ENCODE measurements around the gene TSHZ2.

The TSHZ2 gene

GRCh38 chr20:52945862-52946522 lies 26.2 kb upstream of the TSHZ2 start:
- H3K9ac ChIP-seq (ENCODE audit: low read length): no peak overlapping the region
- no peak overlapping the region for H3K4me3 ChIP-seq (ENCODE audit: low read depth, low read length, poor library complexity, severe bottlenecking)
- no peaks in the 10 kb centered on the region for H3K36me3 ChIP-seq (ENCODE audit: insufficient read depth, low read length)
- no peaks in the 10 kb centered on the region for H4K20me1 ChIP-seq (ENCODE audit: insufficient read depth, low read length)
- no peak for TF ChIP-seq EZH2 (IDR thresholded peaks at IDR 0.05; ENCODE audit: borderline replicate concordance, low read length)
- TF ChIP-seq CTCF (IDR thresholded peaks at IDR 0.05; ENCODE audit: low read length): no peak
- no peak overlapping the region for H3K27ac ChIP-seq (ENCODE audit: low read depth, low read length, poor library complexity, severe bottlenecking)
- no peaks in the 10 kb centered on the region for H3K9me3 ChIP-seq (ENCODE audit: low read length)
- H3K9me2 ChIP-seq (ENCODE audit: low read depth, low read length): no peaks in the 10 kb centered on the region
- no peaks in the 10 kb centered on the region for H3F3A ChIP-seq (ENCODE audit: insufficient read depth, low read length)
- H3K4me1 ChIP-seq (ENCODE audit: insufficient read depth, low read length, severe bottlenecking): no peaks in the 10 kb centered on the region
- no peaks in the 10 kb centered on the region for H3K79me2 ChIP-seq (ENCODE audit: insufficient read depth, low read length)
- H3K4me2 ChIP-seq (ENCODE audit: low read length): no peak overlapping the region
- H3K27me3 ChIP-seq (ENCODE audit: insufficient read depth, low read length): no peaks in the 10 kb centered on the region
- no peak overlapping the region for H2AFZ ChIP-seq (ENCODE audit: low read length)

- no peaks in the 10 kb centered on the region for H3K4me1 ChIP-seq (ENCODE audit: insufficient read depth, low read length, severe bottlenecking)
- H3K27me3 ChIP-seq (ENCODE audit: insufficient read depth, low read length): no peaks in the 10 kb centered on the region
- no peak overlapping the region for H2AFZ ChIP-seq (ENCODE audit: low read length)
- H3K4me3 ChIP-seq (ENCODE audit: low read depth, low read length, poor library complexity, severe bottlenecking): no peak overlapping the region
- H3K9me2 ChIP-seq (ENCODE audit: low read depth, low read length): no peaks in the 10 kb centered on the region
- TF ChIP-seq EZH2 (IDR thresholded peaks at IDR 0.05; ENCODE audit: borderline replicate concordance, low read length) (no peak), CTCF (IDR thresholded peaks at IDR 0.05; ENCODE audit: low read length) (no peak)
- no peaks in the 10 kb centered on the region for H3K79me2 ChIP-seq (ENCODE audit: insufficient read depth, low read length)
- H3K36me3 ChIP-seq (ENCODE audit: insufficient read depth, low read length): no peaks in the 10 kb centered on the region
- no peaks in the 10 kb centered on the region for H3F3A ChIP-seq (ENCODE audit: insufficient read depth, low read length)
- H3K4me2 ChIP-seq (ENCODE audit: low read length): no peak overlapping the region
- H4K20me1 ChIP-seq (ENCODE audit: insufficient read depth, low read length): no peaks in the 10 kb centered on the region
- H3K27ac ChIP-seq (ENCODE audit: low read depth, low read length, poor library complexity, severe bottlenecking): no peak overlapping the region
- H3K9me3 ChIP-seq (ENCODE audit: low read length): no peaks in the 10 kb centered on the region
- H3K9ac ChIP-seq (ENCODE audit: low read length): no peak overlapping the region
These were observed 23.7 kb upstream of the TSHZ2 start for GRCh38 chr20:52948491-52948890.

- H3F3A ChIP-seq (ENCODE audit: insufficient read depth, low read length): no peaks in the 10 kb centered on the region; the same call in 1 of the 2 replicates
- no peak overlapping the region for H2AFZ ChIP-seq (ENCODE audit: low read length)
- no peak for TF ChIP-seq CTCF (IDR thresholded peaks at IDR 0.05; ENCODE audit: low read length)
- TF ChIP-seq EZH2 (IDR thresholded peaks at IDR 0.05; ENCODE audit: borderline replicate concordance, low read length): no peak
These were observed 19.1 kb upstream of the TSHZ2 start for GRCh38 chr20:52953020-52953419.

More at GRCh38 chr20:52953020-52953419, 19.1 kb upstream of the TSHZ2 start:
- no peak overlapping the region for H3K4me3 ChIP-seq (ENCODE audit: low read depth, low read length, poor library complexity, severe bottlenecking)
- H3K27me3 ChIP-seq (ENCODE audit: insufficient read depth, low read length): no peaks in the 10 kb centered on the region
- no peaks in the 10 kb centered on the region for H3K9me2 ChIP-seq (ENCODE audit: low read depth, low read length)
- H3K27ac ChIP-seq (ENCODE audit: low read depth, low read length, poor library complexity, severe bottlenecking): no peak overlapping the region
- H4K20me1 ChIP-seq (ENCODE audit: insufficient read depth, low read length): no peaks in the 10 kb centered on the region
- H3K4me1 ChIP-seq (ENCODE audit: insufficient read depth, low read length, severe bottlenecking): no peaks in the 10 kb centered on the region
- no peaks in the 10 kb centered on the region for H3K36me3 ChIP-seq (ENCODE audit: insufficient read depth, low read length)
- no peak overlapping the region for H3K9ac ChIP-seq (ENCODE audit: low read length)
- H3K79me2 ChIP-seq (ENCODE audit: insufficient read depth, low read length): no peaks in the 10 kb centered on the region
- no peak overlapping the region for H3K4me2 ChIP-seq (ENCODE audit: low read length)
- no peaks in the 10 kb centered on the region for H3K9me3 ChIP-seq (ENCODE audit: low read length)

Measured in OCI-LY1 (cell line).